Measurements from ENCODE around the gene DRC7. TPM values are rescaled to one million over a fixed set of nuclear protein-coding genes. Genes with fewer than 3 reads are reported as not detected.

DRC7 gene
- total RNA-seq, 1 experiment from 2014 or later = 0.72 TPM

GRCh38 chr16:57706717-57707116 lies 12.1 kb downstream of the DRC7 start:
- H3K27ac ChIP-seq (ENCODE audit: insufficient read length, low read depth, low read length) = no peak overlapping the region
- no peak overlapping the region for H2BK20ac ChIP-seq (ENCODE audit: low read depth, low read length, poor library complexity, severe bottlenecking)
- Mint-ChIP-seq H3K27me3 (ENCODE audit: low read depth) (peaks cover 31% of the 10 kb centered on the region), H3K4me1 (peaks cover 6% of the 10 kb centered on the region in 2 experiments), H3K36me3 (ENCODE audit: insufficient read depth in 1 of 3, low read depth in 3 of 3) (no peaks in the 10 kb centered on the region; a peak in 1 of 7 replicates), H3K9me3 (peaks cover 0 to 16% of the 10 kb centered on the region in 2 experiments; a peak in 2 of 5 replicates), H3K27ac (no peak overlapping the region), H3K4me3 (no peak overlapping the region)
- no peak overlapping the region for H2BK5ac ChIP-seq (ENCODE audit: insufficient read length, low read length)
- no peak overlapping the region for H3K4me2 ChIP-seq (ENCODE audit: insufficient read depth, insufficient read length, low read length)
- no peak overlapping the region for H3K56ac ChIP-seq (ENCODE audit: insufficient read length, low read depth, low read length)
- H3K23ac ChIP-seq (ENCODE audit: insufficient read length, low read depth, low read length) = no peak overlapping the region
- H3K4me1 ChIP-seq (ENCODE audit: insufficient read depth, low read length) = no peaks in the 10 kb centered on the region
- H2BK12ac ChIP-seq (ENCODE audit: insufficient read length, low read depth, low read length) = no peak overlapping the region
- no peaks in the 10 kb centered on the region for H3K23me2 ChIP-seq (ENCODE audit: insufficient read length, low read depth, low read length, poor library complexity, severe bottlenecking)
- H3T11ph ChIP-seq (ENCODE audit: low read length) = no peak overlapping the region
- no peak overlapping the region for H4K5ac ChIP-seq (ENCODE audit: insufficient read length, low read depth, low read length)
- no peak overlapping the region for H4K8ac ChIP-seq (replicated peaks; ENCODE audit: insufficient read length, low read depth, low read length)
- H2BK15ac ChIP-seq (ENCODE audit: low read depth, low read length) = no peak overlapping the region
- H3K9ac ChIP-seq (ENCODE audit: extremely low read depth, insufficient read length, low read length) = no peak overlapping the region
- H3K18ac ChIP-seq (ENCODE audit: insufficient read length, low read depth, low read length) = no peak overlapping the region
- H3K14ac ChIP-seq (ENCODE audit: insufficient read depth, low read length) = no peak overlapping the region
- H2AK5ac ChIP-seq (ENCODE audit: insufficient read length, low read length) = no peak overlapping the region
- H3K79me1 ChIP-seq (ENCODE audit: insufficient read depth, low read depth, low read length, poor library complexity, severe bottlenecking) = no peaks in the 10 kb centered on the region
- no peak overlapping the region for H3K4ac ChIP-seq (ENCODE audit: low read depth, low read length)
- no peak for TF ChIP-seq CTCF (conservative IDR thresholded peaks at IDR 0.05)
- no peak overlapping the region for H4K91ac ChIP-seq (ENCODE audit: insufficient read length, low read depth, low read length)
- H2BK120ac ChIP-seq (ENCODE audit: low read depth, low read length, poor library complexity, severe bottlenecking) = no peak overlapping the region
- no peaks in the 10 kb centered on the region for H4K20me1 ChIP-seq (ENCODE audit: control insufficient read depth, insufficient read depth, insufficient read length)
- no peaks in the 10 kb centered on the region for H3K9me3 ChIP-seq (ENCODE audit: control insufficient read depth, low read depth, low read length)
- no peaks in the 10 kb centered on the region for H3K79me2 ChIP-seq (ENCODE audit: insufficient read depth, low read length)
- no peaks in the 10 kb centered on the region for H3K27me3 ChIP-seq (ENCODE audit: insufficient read depth, low read length)
- no CpG with 5 or more reads among the region's 1 CpG for WGBS (ENCODE audit: extremely low coverage, insufficient read length, low lambda C conversion rate)
- H2AFZ ChIP-seq (ENCODE audit: low read length) = no peak overlapping the region
- DNase-seq = no peak
